Neural crest cell (in vitro differentiated cells): ENCODE results near the gene TBC1D5. TPM values are rescaled to one million over a fixed set of nuclear protein-coding genes. Genes with fewer than 3 reads are reported as not detected.

Experiments used
- DNase-seq: peaks from one replicate; pipeline ENCODE4 v3.0.0; 2021; ENCODE audit warnings: low read depth, mixed read lengths, low spot score
- H3K27ac Mint-ChIP-seq: one replicate; pipeline ENCODE4 v1.8.0; 2021; ENCODE audit warnings: mild to moderate bottlenecking, mixed read lengths; ENCODE audit not compliant: unreplicated experiment
- H3K27me3 Mint-ChIP-seq: 2 replicates; pipeline ENCODE4 v1.8.0; 2021; ENCODE audit warnings: low read depth, mild to moderate bottlenecking, mixed read lengths
- H3K36me3 Mint-ChIP-seq: 2 replicates; pipeline ENCODE4 v1.8.0; 2021; ENCODE audit warnings: low read depth, mild to moderate bottlenecking, mixed read lengths
- H3K4me1 Mint-ChIP-seq: 2 replicates; pipeline ENCODE4 v1.8.0; 2021; ENCODE audit warnings: mixed read lengths
- H3K4me3 Mint-ChIP-seq: one replicate; pipeline ENCODE4 v1.8.0; 2021; ENCODE audit warnings: mild to moderate bottlenecking, mixed read lengths
- H3K9me3 Mint-ChIP-seq: 2 replicates; pipeline ENCODE4 v1.8.0; 2021; ENCODE audit warnings: mixed read lengths
- CTCF ChIP-seq: fragments of 200-600 bp; sonication (generic); conservative IDR thresholded peaks from 2 replicates; pipeline ENCODE4 v1.5.0; 2021; ENCODE audit warnings: antibody characterized with exemption, mild to moderate bottlenecking
- total RNA-seq: library from RNA; stranded (reverse); gene quantifications from 2 replicates; pipeline ENCODE4 v1.2.1, GENCODE V29; 2021

Gene TBC1D5
- total RNA-seq, 1 donor from 2014 or later: 51.2 TPM

- no peak for TF ChIP-seq CTCF
- Mint-ChIP-seq H3K27me3 (no peaks in the 10 kb centered on the region), H3K4me1 (no peaks in the 10 kb centered on the region), H3K36me3 (no peaks in the 10 kb centered on the region), H3K9me3 (no peaks in the 10 kb centered on the region), H3K27ac (no peak overlapping the region), H3K4me3 (no peak overlapping the region)
- no peak for DNase-seq
Measured at GRCh38 chr3:17304969-17305368, 437.5 kb downstream of the TBC1D5 start.

DNA sequence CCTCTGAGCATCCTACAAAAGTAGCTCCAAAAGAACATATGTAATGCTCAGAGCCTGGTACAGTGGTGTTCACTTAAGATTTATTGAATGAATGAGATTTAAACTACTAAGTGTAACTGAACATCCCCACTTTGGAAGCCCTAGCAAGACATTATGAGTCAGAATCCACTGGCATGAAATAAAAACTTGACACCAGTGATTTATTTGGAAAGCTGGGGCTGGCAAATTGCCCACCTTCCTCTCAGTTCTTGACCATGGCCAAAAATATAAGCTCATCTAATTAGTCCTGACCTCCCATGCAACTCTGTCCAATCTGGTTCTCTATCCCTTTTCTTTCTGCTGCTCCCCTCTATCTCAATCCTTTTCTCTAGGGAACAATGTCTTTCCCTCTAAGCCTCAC, 439.7 kb downstream of the TBC1D5 start:
- H3K27me3 Mint-ChIP-seq: no peaks in the 10 kb centered on the region
- H3K27ac Mint-ChIP-seq: no peak overlapping the region
- no peaks in the 10 kb centered on the region for H3K4me1 Mint-ChIP-seq
- no peak for DNase-seq
- no peaks in the 10 kb centered on the region for H3K9me3 Mint-ChIP-seq
- H3K4me3 Mint-ChIP-seq: no peak overlapping the region
- no peaks in the 10 kb centered on the region for H3K36me3 Mint-ChIP-seq
- no peak for TF ChIP-seq CTCF

DNA sequence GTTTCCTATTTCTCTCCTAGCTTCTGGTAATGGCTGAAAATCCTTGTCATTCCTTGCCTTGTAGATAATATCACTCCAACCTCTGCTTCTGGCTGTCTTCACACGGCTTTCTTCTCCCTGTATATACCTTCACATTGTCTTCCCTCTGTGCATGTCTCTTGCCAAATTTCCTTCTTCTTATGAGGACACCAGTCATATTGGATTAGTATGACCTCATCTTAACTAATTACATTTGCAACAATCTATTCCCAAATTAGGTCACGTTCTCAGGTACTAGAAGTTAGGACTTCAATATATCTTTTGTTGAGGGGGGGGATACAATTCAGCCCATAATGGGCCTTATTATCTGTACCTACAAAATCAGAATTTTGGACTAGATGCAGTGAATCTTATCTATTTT, 440.3 kb downstream of the TBC1D5 start:
- Mint-ChIP-seq H3K9me3 (no peaks in the 10 kb centered on the region), H3K27ac (no peak overlapping the region), H3K4me3 (no peak overlapping the region), H3K36me3 (no peaks in the 10 kb centered on the region), H3K4me1 (no peaks in the 10 kb centered on the region), H3K27me3 (no peaks in the 10 kb centered on the region)
- DNase-seq: no peak
- TF ChIP-seq CTCF: no peak

GRCh38 chr3:17301271-17301670, 441.2 kb downstream of the TBC1D5 start:
- Mint-ChIP-seq H3K4me1 (no peaks in the 10 kb centered on the region), H3K27me3 (no peaks in the 10 kb centered on the region)

GRCh38 chr3:17300441-17300840, 442.0 kb downstream of the TBC1D5 start:
- H3K36me3 Mint-ChIP-seq: no peaks in the 10 kb centered on the region
- TF ChIP-seq CTCF: no peak
- H3K27me3 Mint-ChIP-seq: no peaks in the 10 kb centered on the region
- H3K4me1 Mint-ChIP-seq: no peaks in the 10 kb centered on the region
- no peak overlapping the region for H3K27ac Mint-ChIP-seq
- no peak for DNase-seq
- H3K9me3 Mint-ChIP-seq: no peaks in the 10 kb centered on the region
- H3K4me3 Mint-ChIP-seq: no peak overlapping the region

More at GRCh38 chr3:17301271-17301670, 441.2 kb downstream of the TBC1D5 start:
- no peak overlapping the region for H3K27ac Mint-ChIP-seq
- H3K9me3 Mint-ChIP-seq: no peaks in the 10 kb centered on the region
- no peak for TF ChIP-seq CTCF
- H3K36me3 Mint-ChIP-seq: no peaks in the 10 kb centered on the region
- no peak for DNase-seq
- no peak overlapping the region for H3K4me3 Mint-ChIP-seq

DNA sequence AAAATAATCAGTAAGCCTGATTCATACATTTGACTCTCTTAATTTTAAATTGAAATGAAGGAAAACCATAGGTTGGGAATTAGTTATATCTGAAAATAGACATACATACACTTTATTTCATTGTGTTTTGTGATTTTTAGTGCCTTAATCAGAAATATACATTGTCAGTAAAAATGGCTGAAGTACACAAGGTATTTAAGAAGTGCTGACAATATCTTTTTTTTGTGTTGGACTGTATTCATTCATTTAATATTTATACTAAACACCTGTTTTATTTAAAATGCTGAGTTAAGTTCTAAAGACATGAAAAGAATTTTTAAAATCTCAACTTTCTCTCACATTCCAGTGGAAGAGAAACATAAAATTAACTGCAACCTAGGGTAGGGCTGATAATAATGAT, 444.4 kb downstream of the TBC1D5 start:
- H3K36me3 Mint-ChIP-seq: no peaks in the 10 kb centered on the region
- DNase-seq: no peak
- no peaks in the 10 kb centered on the region for H3K9me3 Mint-ChIP-seq
- peaks cover 1% of the 10 kb centered on the region for H3K4me1 Mint-ChIP-seq
- no peak overlapping the region for H3K27ac Mint-ChIP-seq
- H3K4me3 Mint-ChIP-seq: no peak overlapping the region
- H3K27me3 Mint-ChIP-seq: no peaks in the 10 kb centered on the region
- TF ChIP-seq CTCF: no peak
